HepG2 (cell line): ENCODE results near the gene ARF4. TPM values are rescaled to one million over a fixed set of nuclear protein-coding genes. Genes with fewer than 3 reads are reported as not detected.

Experiments
- ATF7-NPFF ChIP-seq: sonication (generic); formaldehyde crosslinking; IDR thresholded peaks from 2 replicates; pipeline ENCODE4 v1.8.1; 2023; ENCODE audit warnings: mild to moderate bottlenecking, low read depth, missing genetic modification reagents, moderate library complexity
- HNRNPL ChIP-seq: fragments of 200-400 bp; formaldehyde crosslinking; IDR thresholded peaks from 2 replicates; pipeline ENCODE4 v1.6.1; 2017; ENCODE audit warnings: mild to moderate bottlenecking, low read depth, low read length
- MTA1 ChIP-seq: sonication (generic); formaldehyde crosslinking; IDR thresholded peaks from 2 replicates; pipeline ENCODE4 v1.4.0; 2020; ENCODE audit warnings: missing genetic modification reagents, mild to moderate bottlenecking, borderline replicate concordance
- MXD4 ChIP-seq: IDR thresholded peaks from 2 replicates; pipeline ENCODE4 v1.6.1; 2016; ENCODE audit warnings: mild to moderate bottlenecking, missing biosample characterization, missing genetic modification reagents
- MZF1 ChIP-seq: sonication (generic); formaldehyde crosslinking; IDR thresholded peaks from 2 replicates; pipeline ENCODE4 v1.8.1; 2023; ENCODE audit warnings: mild to moderate bottlenecking, missing genetic modification reagents, borderline replicate concordance
- TAF1 ChIP-seq: sonication (generic); formaldehyde crosslinking; IDR thresholded peaks from 2 replicates; pipeline ENCODE4 v1.4.0; 2020; ENCODE audit warnings: missing genetic modification reagents
- TBX3 ChIP-seq: fragments of 450-650 bp; IDR thresholded peaks from 2 replicates; pipeline ENCODE4 v1.6.1; 2017; ENCODE audit warnings: antibody characterized with exemption, mild to moderate bottlenecking, inconsistent platforms, borderline replicate concordance
- XBP1 ChIP-seq: sonication (generic); formaldehyde crosslinking; IDR thresholded peaks from 2 replicates; pipeline ENCODE4 v1.5.0; 2020; ENCODE audit warnings: missing genetic modification reagents
- ZKSCAN5 ChIP-seq: sonication (generic); formaldehyde crosslinking; IDR thresholded peaks from 2 replicates; pipeline ENCODE4 v1.5.1; 2020; ENCODE audit warnings: mild to moderate bottlenecking, missing genetic modification reagents
- ZMAT5 ChIP-seq: sonication (generic); formaldehyde crosslinking; IDR thresholded peaks from 2 replicates; pipeline ENCODE4 v1.5.0; 2020; ENCODE audit warnings: mild to moderate bottlenecking, low read depth, missing genetic modification reagents, borderline replicate concordance
- ZNF30 ChIP-seq: sonication (generic); formaldehyde crosslinking; IDR thresholded peaks from 2 replicates; pipeline ENCODE4 v1.5.0; 2020; ENCODE audit warnings: mild to moderate bottlenecking, missing genetic modification reagents
- ZNF407 ChIP-seq: sonication (generic); formaldehyde crosslinking; IDR thresholded peaks from one replicate; pipeline ENCODE4 v1.5.1; 2020; ENCODE audit warnings: mild to moderate bottlenecking, missing genetic modification reagents; ENCODE audit errors: not compliant biosample characterization
- ZNF547 ChIP-seq: sonication (generic); formaldehyde crosslinking; IDR thresholded peaks from 2 replicates; pipeline ENCODE4 v1.5.1; 2020; ENCODE audit warnings: mild to moderate bottlenecking, missing genetic modification reagents
- ZNF609 ChIP-seq: sonication (generic); formaldehyde crosslinking; IDR thresholded peaks from 2 replicates; pipeline ENCODE4 v1.4.0; 2020; ENCODE audit warnings: mild to moderate bottlenecking, missing genetic modification reagents, borderline replicate concordance
- ZZZ3 ChIP-seq: sonication (generic); formaldehyde crosslinking; IDR thresholded peaks from 2 replicates; pipeline ENCODE4 v1.4.0; 2020; ENCODE audit warnings: missing genetic modification reagents, mild to moderate bottlenecking, borderline replicate concordance
- polyA plus RNA-seq, 8 experiments: library from polyadenylated mRNA; depleted of rRNA in 3 of 8; stranded (reverse) in 7 of 8; unstranded in 1 of 8; fragments of >200 nt; fragmentation: Illumina TruSeq in 4 of 8; extraction: Trizol in 4 of 8; gene quantifications; 2 replicates each; pipeline versions ENCODE4 v1.2.1 to v1.2.3, GENCODE V29; 2011 to 2016; ENCODE audit warnings: low read depth in 4 of 8, missing spikeins in 1 of 8, mixed read lengths in 1 of 8; ENCODE audit not compliant: insufficient read depth in 1 of 8
- total RNA-seq, 5 experiments: library from RNA; depleted of rRNA; stranded (reverse); fragments of >200 nt; fragmentation: Illumina TruSeq; extraction: Trizol; gene quantifications; 2 replicates each; pipeline ENCODE4 v1.2.3, GENCODE V29; 2016; ENCODE audit warnings: low read depth in 1 of 5

Gene ARF4
- total and polyA plus RNA-seq, 2 of the 13 experiments (the other 11 are each of a cell fraction or from before 2014, with no cell fraction given) = 184 to 250 TPM

GRCh38 chr3:57596495-57597126, 533 bp downstream of the ARF4 start (continued):
- TF ChIP-seq ZMAT5 (CRISPR knock-in tag) (no peak), ZKSCAN5 (CRISPR knock-in tag) (no peak), MXD4 (CRISPR knock-in tag) (no peak), XBP1 (CRISPR knock-in tag) (no peak), HNRNPL (no peak), ZNF407 (CRISPR knock-in tag) (no peak), ZNF547 (CRISPR knock-in tag) (no peak), ZNF30 (no peak), MTA1 (CRISPR knock-in tag) (no peak), TAF1 (CRISPR knock-in tag) (no peak; the same call in 1 of the 2 replicates), ZZZ3 (no peak), MZF1 (CRISPR knock-in tag) (no peak), TBX3 (no peak), ATF7-NPFF (CRISPR knock-in tag) (no peak), ZNF609 (CRISPR knock-in tag) (no peak)
